ENCODE measurements around the gene HSPA1B.
"Not testable (repeated sequence)": the region's sequence is repeated elsewhere in the genome, so short reads cannot be mapped to it uniquely, and the experiment has no call there.

The HSPA1B gene

GRCh38 chr6:31819871-31820299 lies 7.7 kb upstream of the HSPA1B start:
- Histone ChIP-seq H3K9ac (ENCODE audit: low read length) (no peak overlapping the region), H3K4me3 (ENCODE audit: low read depth in 1 of 2, low read length in 2 of 2) (no peak overlapping the region), H3K4me1 (ENCODE audit: insufficient read depth, low read length) (peaks cover 35% of the 10 kb centered on the region), H3K27me3 (ENCODE audit: control insufficient read depth in 1 of 2, insufficient read depth in 2 of 2, low read length in 2 of 2) (no peaks in the 10 kb centered on the region), H3K36me3 (ENCODE audit: insufficient read depth, low read length) (no peaks in the 10 kb centered on the region), H3K27ac (ENCODE audit: low read depth, low read length) (peak overlapping the region; percentile 41), H3K9me3 (ENCODE audit: low read length) (no peaks in the 10 kb centered on the region)

- peak overlapping the region; percentile 94 for H3K27ac ChIP-seq (ENCODE audit: low read depth, low read length)
- not testable (repeated sequence) for H3K27me3 ChIP-seq (ENCODE audit: control insufficient read depth in 1 of 2, insufficient read depth in 2 of 2, low read length in 2 of 2); H3K4me3 ChIP-seq (ENCODE audit: low read depth in 1 of 2, low read length in 2 of 2); H3K9ac ChIP-seq (ENCODE audit: low read length); H3K9me3 ChIP-seq (ENCODE audit: low read length); H3K36me3 ChIP-seq (ENCODE audit: insufficient read depth, low read length)
- H3K4me1 ChIP-seq (ENCODE audit: insufficient read depth, low read length): peaks cover 37% of the 10 kb centered on the region
Measured at GRCh38 chr6:31820399-31820798, 7.1 kb upstream of the HSPA1B start.

- H3K4me3 ChIP-seq (ENCODE audit: low read depth in 1 of 2, low read length in 2 of 2): peak overlapping the region; percentile 66 to 74
- peaks cover 48% of the 10 kb centered on the region for H3K4me1 ChIP-seq (ENCODE audit: insufficient read depth, low read length)
- peak overlapping the region; percentile 94 for H3K27ac ChIP-seq (ENCODE audit: low read depth, low read length)
- H3K9ac ChIP-seq (ENCODE audit: low read length): peak overlapping the region; percentile 68
- H3K27me3 ChIP-seq (ENCODE audit: control insufficient read depth in 1 of 2, insufficient read depth in 2 of 2, low read length in 2 of 2): no peaks in the 10 kb centered on the region
- H3K36me3 ChIP-seq (ENCODE audit: insufficient read depth, low read length): no peaks in the 10 kb centered on the region
- no peaks in the 10 kb centered on the region for H3K9me3 ChIP-seq (ENCODE audit: low read length)
Measured at GRCh38 chr6:31821301-31822035, 6.1 kb upstream of the HSPA1B start.

GRCh38 chr6:31822036-31822821 lies 5.3 kb upstream of the HSPA1B start:
- Histone ChIP-seq H3K9ac (ENCODE audit: low read length) (peak overlapping the region; percentile 95), H3K4me1 (ENCODE audit: insufficient read depth, low read length) (peaks cover 48% of the 10 kb centered on the region), H3K36me3 (ENCODE audit: insufficient read depth, low read length) (no peaks in the 10 kb centered on the region), H3K27ac (ENCODE audit: low read depth, low read length) (peak overlapping the region; percentile 94), H3K27me3 (ENCODE audit: control insufficient read depth in 1 of 2, insufficient read depth in 2 of 2, low read length in 2 of 2) (no peaks in the 10 kb centered on the region), H3K9me3 (ENCODE audit: low read length) (no peaks in the 10 kb centered on the region), H3K4me3 (ENCODE audit: low read depth in 1 of 2, low read length in 2 of 2) (peak overlapping the region; percentile 66 to 74)

- not testable (repeated sequence) for H3K9ac ChIP-seq (ENCODE audit: low read length); H3K27me3 ChIP-seq (ENCODE audit: control insufficient read depth in 1 of 2, insufficient read depth in 2 of 2, low read length in 2 of 2); H3K36me3 ChIP-seq (ENCODE audit: insufficient read depth, low read length); H3K27ac ChIP-seq (ENCODE audit: low read depth, low read length); H3K4me3 ChIP-seq (ENCODE audit: low read depth in 1 of 2, low read length in 2 of 2); H3K9me3 ChIP-seq (ENCODE audit: low read length)
- peaks cover 37% of the 10 kb centered on the region for H3K4me1 ChIP-seq (ENCODE audit: insufficient read depth, low read length)
Measured at GRCh38 chr6:31823592-31824196, 3.8 kb upstream of the HSPA1B start.

GRCh38 chr6:31825553-31825952 lies 2.0 kb upstream of the HSPA1B start:
- peaks cover 29% of the 10 kb centered on the region for H3K4me1 ChIP-seq (ENCODE audit: insufficient read depth, low read length)
- H3K9me3 ChIP-seq (ENCODE audit: low read length): no peaks in the 10 kb centered on the region
- peak overlapping the region; percentile 68 for H3K27ac ChIP-seq (ENCODE audit: low read depth, low read length)
- no peaks in the 10 kb centered on the region for H3K36me3 ChIP-seq (ENCODE audit: insufficient read depth, low read length)
- H3K27me3 ChIP-seq (ENCODE audit: control insufficient read depth in 1 of 2, insufficient read depth in 2 of 2, low read length in 2 of 2): no peaks in the 10 kb centered on the region
- no peak overlapping the region for H3K9ac ChIP-seq (ENCODE audit: low read length)
- no peak overlapping the region for H3K4me3 ChIP-seq (ENCODE audit: low read depth in 1 of 2, low read length in 2 of 2)

GRCh38 chr6:31826793-31827285 lies 699 bp upstream of the HSPA1B start:
- H3K27me3 ChIP-seq (ENCODE audit: control insufficient read depth in 1 of 2, insufficient read depth in 2 of 2, low read length in 2 of 2): no peaks in the 10 kb centered on the region
- no peaks in the 10 kb centered on the region for H3K9me3 ChIP-seq (ENCODE audit: low read length)
- peak overlapping the region; percentile 5 to 62 for H3K4me3 ChIP-seq (ENCODE audit: low read depth in 1 of 2, low read length in 2 of 2)
- no peaks in the 10 kb centered on the region for H3K36me3 ChIP-seq (ENCODE audit: insufficient read depth, low read length)
- H3K9ac ChIP-seq (ENCODE audit: low read length): peak overlapping the region; percentile 89
- H3K27ac ChIP-seq (ENCODE audit: low read depth, low read length): peak overlapping the region; percentile 78
- H3K4me1 ChIP-seq (ENCODE audit: insufficient read depth, low read length): peaks cover 29% of the 10 kb centered on the region

- peak overlapping the region; percentile 82 for H3K9ac ChIP-seq (ENCODE audit: low read length)
- peaks cover 33% of the 10 kb centered on the region for H3K4me1 ChIP-seq (ENCODE audit: insufficient read depth, low read length)
- H3K27ac ChIP-seq (ENCODE audit: low read depth, low read length): peak overlapping the region; percentile 85
- H3K36me3 ChIP-seq (ENCODE audit: insufficient read depth, low read length): no peaks in the 10 kb centered on the region
- H3K27me3 ChIP-seq (ENCODE audit: control insufficient read depth in 1 of 2, insufficient read depth in 2 of 2, low read length in 2 of 2): no peaks in the 10 kb centered on the region
- no peaks in the 10 kb centered on the region for H3K9me3 ChIP-seq (ENCODE audit: low read length)
- peak overlapping the region; percentile 71 to 80 for H3K4me3 ChIP-seq (ENCODE audit: low read depth in 1 of 2, low read length in 2 of 2)
Measured at GRCh38 chr6:31829633-31830283, 2.2 kb downstream of the HSPA1B start.

- Histone ChIP-seq H3K4me3 (ENCODE audit: low read depth in 1 of 2, low read length in 2 of 2) (peak overlapping the region; percentile 71 to 80), H3K27ac (ENCODE audit: low read depth, low read length) (peak overlapping the region; percentile 85), H3K9ac (ENCODE audit: low read length) (peak overlapping the region; percentile 82), H3K36me3 (ENCODE audit: insufficient read depth, low read length) (no peaks in the 10 kb centered on the region), H3K4me1 (ENCODE audit: insufficient read depth, low read length) (peaks cover 30% of the 10 kb centered on the region), H3K27me3 (ENCODE audit: control insufficient read depth in 1 of 2, insufficient read depth in 2 of 2, low read length in 2 of 2) (no peaks in the 10 kb centered on the region), H3K9me3 (ENCODE audit: low read length) (no peaks in the 10 kb centered on the region)
Measured at GRCh38 chr6:31830886-31831335, 3.4 kb downstream of the HSPA1B start.

- H3K27me3 ChIP-seq (ENCODE audit: control insufficient read depth in 1 of 2, insufficient read depth in 2 of 2, low read length in 2 of 2): no peaks in the 10 kb centered on the region
- no peaks in the 10 kb centered on the region for H3K36me3 ChIP-seq (ENCODE audit: insufficient read depth, low read length)
- peak overlapping the region; percentile 82 for H3K9ac ChIP-seq (ENCODE audit: low read length)
- peak overlapping the region; percentile 85 for H3K27ac ChIP-seq (ENCODE audit: low read depth, low read length)
- peak overlapping the region; percentile 71 to 80 for H3K4me3 ChIP-seq (ENCODE audit: low read depth in 1 of 2, low read length in 2 of 2)
- no peaks in the 10 kb centered on the region for H3K9me3 ChIP-seq (ENCODE audit: low read length)
- H3K4me1 ChIP-seq (ENCODE audit: insufficient read depth, low read length): peaks cover 30% of the 10 kb centered on the region
Measured at GRCh38 chr6:31831350-31832215, 4.0 kb downstream of the HSPA1B start.
